Measurements from ENCODE around the gene ALX3. TPM values are rescaled to one million over a fixed set of nuclear protein-coding genes. Genes with fewer than 3 reads are reported as not detected.

ALX3 gene
- total RNA-seq (2014; rRNA removed), result not detected in 2 replicates
- polyA plus RNA-seq (2012), result not detected

DNA sequence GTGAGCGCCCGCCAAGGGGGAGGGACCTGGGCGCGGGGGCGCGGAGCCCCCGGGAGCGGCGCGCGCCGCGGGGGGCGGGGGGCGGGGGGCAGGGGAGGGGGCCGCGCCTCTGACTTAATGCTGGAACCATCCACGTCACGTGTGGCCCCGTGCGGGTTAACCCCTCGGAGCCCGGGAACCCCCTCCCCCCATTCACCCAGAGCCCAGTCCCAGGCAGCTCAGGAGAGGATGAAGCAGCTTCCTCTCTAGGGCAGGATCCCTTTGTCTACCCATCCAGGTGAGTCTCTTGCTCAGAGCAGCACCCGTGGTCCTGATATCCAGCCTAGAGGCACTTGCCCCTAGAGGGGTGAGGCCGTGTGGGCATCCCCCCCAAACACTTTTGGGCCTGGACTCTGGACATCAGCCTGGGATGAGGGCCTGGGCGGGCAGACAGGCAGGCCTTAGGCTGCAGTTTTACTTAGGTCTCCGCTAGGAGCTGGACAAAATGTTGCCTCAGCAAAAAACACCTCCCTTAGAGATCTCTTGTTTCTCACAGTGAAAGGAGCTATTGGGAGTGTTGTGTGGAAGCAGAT is at the start of gene ALX3:
ALX3 (minus strand) TSS at position 2 of the 572 bp plus-strand sequence. CDS start 60 bp downstream, outside the sequence.
- no peak for DNase-seq (ENCODE audit: low read depth)

- DNase-seq (ENCODE audit: low read depth), result peak; percentile 60
Measured at GRCh38 chr1:110119843-110120242, 49.4 kb upstream of the ALX3 start.

DNA sequence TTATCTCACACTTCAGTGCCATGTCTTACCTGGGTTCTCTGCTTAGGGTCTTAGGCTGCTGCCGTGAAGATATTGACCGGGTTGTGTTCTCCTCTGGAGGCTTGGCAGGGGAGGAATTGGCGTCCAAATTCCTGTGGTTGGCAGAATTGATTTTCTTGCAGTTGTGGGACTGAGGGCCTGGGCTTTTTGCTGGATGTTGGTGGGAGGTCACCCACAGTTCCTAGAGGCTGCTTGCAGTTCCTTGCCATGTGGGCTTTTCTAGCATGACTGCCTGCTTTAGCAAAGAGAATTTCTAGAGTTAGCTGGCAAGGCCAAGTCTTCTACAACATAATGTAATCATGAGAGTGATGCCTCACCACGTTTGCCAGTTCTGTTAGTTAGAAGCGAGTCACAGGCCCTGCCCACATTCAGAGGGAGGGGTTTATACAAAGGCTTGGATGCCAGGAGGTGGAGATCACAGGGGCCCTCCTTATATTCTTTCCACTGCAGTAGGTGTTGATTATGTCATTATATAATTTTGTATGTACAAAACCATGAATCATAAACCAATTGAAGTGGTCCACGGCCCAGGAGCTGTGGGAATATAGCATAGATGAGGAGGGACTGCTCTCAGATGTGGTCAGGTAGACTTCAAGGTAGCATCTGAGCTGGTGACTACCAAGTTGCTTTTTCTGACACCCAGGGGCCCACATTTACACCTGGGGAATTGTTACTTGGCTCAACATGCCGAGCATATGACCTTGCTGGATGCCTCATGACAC is 48.3 kb upstream of the ALX3 start:
- DNase-seq (ENCODE audit: low read depth), result peak; percentile 25

DNA sequence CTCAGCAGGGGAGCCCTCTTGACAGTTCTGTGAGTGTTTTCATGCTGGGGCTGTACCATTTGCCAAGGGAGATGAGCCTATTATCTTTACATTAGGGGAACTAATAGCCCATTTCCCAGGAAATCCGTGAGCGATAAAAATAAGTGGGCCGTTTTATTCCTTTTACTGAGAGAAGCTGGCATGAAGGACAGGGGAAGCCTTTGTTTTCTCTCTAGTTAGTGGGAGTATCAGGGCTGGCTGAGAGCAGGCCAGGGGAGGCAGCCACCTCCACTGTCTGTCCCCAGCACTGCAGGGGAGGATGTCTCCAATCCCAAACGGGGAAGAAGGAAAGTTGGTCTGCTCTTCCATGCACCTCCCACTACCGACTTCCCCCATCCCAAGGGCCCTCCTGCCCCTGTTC is 44.3 kb upstream of the ALX3 start:
- DNase-seq (ENCODE audit: low read depth), result no peak

- no peak for DNase-seq (ENCODE audit: low read depth)
Measured at GRCh38 chr1:110114173-110114572, 43.7 kb upstream of the ALX3 start.

- no peak for DNase-seq (ENCODE audit: low read depth)
Measured at GRCh38 chr1:110113551-110113950, 43.1 kb upstream of the ALX3 start.

- DNase-seq (ENCODE audit: low read depth), result no peak
Measured at GRCh38 chr1:110112656-110113055, 42.2 kb upstream of the ALX3 start.

- DNase-seq (ENCODE audit: low read depth), result no peak
Measured at GRCh38 chr1:110112143-110112542, 41.7 kb upstream of the ALX3 start, which contains the start of gene UBL4B. Gene UBL4B (plus strand): TSS chr1:110112443. CDS start chr1:110112535, 92 bp downstream.

- DNase-seq (ENCODE audit: low read depth), result no peak
Measured at GRCh38 chr1:110111081-110111480, 40.6 kb upstream of the ALX3 start.

DNA sequence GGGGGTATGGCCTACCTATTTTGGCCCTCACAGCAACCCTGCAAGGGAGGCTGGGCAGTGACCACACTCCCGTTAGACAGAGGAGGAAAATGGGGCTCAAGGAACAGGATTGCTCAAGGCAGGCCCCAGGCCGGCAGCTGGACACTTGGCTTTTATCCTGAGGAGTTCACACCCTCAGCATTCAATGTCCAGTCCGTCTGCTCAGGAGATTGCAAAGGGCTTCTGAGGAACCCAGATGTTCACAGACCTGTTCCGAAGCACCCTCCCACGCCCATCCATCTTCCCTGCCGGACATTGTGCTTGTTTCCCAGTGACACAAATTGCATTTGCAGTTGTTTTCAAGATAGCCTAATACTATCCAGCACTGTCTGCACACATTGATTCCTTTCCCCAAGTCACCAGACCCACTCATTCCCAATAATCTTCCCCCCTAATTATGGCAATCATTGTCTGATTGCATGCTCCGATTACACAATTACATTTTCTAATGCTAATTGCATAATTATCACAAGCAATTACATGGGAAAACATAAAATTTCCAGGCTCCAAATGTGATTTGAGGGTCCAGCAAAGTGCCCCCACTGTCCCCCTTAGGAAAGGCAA is 37.5 kb upstream of the ALX3 start:
- DNase-seq (ENCODE audit: low read depth), result no peak

DNA sequence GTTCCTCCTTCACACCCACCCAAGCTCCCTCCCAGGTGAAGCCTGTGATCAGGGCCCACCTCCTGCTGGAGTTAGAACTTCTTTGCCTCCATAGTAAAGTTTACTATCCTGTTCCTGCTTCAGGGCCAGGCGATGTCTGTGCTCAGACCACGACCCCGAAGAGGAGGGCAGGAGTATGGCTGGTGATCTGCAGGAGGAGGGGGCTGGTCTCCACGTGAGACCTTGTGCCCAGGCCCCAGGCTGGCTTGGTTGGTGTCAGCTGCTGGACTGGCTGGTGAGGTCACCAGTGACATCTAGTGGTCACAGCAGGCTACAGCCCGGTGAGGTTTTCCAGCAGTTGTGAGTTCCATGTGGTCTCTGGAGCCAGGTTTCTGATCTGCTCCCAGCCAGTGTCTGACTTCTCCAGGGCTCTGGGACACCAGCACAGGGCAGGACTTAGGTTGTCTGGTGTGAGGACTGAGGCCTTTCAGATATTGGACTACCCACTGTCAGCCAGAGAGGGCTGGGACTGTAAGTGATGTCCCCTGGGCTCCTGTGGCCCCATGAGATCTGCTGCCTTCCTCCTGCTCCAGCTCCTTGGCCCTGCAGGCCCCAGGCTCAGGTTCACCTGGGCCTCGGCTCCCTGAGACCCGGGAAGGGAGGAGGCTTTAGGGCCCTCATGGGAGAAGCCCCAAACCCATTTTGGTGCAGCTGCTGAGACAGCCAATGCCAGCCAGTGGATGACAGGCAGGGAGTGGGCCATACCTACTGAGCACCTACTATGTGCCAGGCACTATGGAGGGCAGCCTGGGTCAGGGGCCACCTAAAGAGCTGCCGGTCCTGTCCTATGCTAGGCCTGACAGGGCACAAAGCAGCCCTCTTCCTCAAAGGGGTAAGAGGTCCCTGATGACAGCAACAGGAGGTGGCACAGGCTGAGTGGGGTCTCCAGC is 35.8 kb upstream of the ALX3 start:
- DNase-seq (ENCODE audit: low read depth), result peak; percentile 44

DNA sequence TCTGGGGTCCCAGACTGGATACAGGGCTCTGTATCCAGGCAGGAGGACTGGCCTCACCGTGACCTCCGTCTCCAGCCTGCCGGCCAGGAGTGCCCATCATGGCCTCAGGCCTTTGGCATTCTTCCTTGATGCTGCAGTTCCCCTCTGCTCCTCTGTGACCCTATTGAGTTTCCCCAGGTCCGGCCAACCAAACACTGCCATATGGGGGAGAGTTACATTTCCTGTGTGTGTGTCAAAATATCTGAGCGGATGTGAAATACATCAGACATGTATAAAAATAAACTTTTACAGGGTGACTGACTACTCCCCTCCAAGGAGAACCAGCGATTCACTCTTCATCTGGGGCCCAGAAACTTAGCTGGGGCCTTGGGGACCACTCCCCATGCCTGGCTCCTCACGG is 31.6 kb upstream of the ALX3 start:
- DNase-seq (ENCODE audit: low read depth), result no peak

DNA sequence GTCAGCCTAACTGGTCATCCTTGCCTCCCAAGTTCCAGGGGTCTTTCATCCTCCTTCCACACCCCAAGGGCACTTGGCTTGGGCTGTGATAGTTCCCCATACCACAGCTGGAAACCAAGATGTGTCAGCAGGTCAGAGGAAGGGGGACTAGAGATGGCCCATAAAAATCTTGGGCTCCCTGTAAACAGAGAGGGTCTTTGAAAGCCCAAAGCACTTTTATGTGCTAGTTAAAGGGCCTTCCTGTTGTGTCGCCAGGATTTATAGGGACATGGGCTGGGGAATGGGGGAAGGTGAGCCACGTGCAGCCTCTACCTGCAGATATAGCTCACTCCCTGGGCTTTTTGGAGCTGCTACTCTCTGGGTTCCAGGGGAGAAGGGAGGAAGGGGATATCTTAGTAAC is 29.9 kb upstream of the ALX3 start:
- no peak for DNase-seq (ENCODE audit: low read depth)

DNA sequence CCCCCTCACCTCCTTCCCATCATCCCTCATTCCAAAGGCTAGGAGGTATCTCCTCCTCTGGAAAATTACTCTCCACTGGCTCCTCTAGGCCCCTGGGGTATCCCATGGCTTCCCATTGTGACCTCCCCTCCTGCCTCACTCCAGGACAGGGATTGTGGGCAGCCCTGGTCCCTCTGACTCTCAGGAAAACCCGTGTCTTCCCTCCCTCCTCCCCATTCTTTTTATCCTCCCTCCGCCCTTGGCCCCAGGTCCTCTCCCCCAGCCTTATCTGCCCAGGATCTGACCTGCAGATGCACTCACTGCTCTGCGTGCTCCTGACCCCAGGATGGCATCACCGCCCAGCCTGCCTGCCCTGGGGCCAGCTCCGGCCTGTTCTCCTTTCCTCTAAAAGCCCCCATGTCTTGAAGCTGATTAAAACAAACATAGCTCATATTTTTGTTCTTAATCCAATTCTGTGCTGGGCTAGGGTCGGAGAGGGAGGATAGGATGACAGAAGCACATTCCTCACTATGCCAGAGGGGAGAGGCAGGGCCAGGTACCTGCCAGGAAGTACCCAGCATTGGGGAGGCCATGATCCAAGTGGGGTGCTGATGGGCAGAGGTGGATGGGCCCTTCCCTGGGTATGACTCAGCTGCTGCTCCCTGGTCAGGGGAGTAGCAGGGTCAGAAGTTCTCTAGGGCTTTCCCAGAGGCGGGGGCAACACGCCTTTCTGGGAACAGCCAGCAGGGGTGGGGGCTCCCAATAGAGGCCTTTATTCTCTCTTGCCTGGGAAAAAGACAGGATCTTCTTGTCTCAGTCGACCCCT is 28.0 kb upstream of the ALX3 start:
- no peak for DNase-seq (ENCODE audit: low read depth)

DNA sequence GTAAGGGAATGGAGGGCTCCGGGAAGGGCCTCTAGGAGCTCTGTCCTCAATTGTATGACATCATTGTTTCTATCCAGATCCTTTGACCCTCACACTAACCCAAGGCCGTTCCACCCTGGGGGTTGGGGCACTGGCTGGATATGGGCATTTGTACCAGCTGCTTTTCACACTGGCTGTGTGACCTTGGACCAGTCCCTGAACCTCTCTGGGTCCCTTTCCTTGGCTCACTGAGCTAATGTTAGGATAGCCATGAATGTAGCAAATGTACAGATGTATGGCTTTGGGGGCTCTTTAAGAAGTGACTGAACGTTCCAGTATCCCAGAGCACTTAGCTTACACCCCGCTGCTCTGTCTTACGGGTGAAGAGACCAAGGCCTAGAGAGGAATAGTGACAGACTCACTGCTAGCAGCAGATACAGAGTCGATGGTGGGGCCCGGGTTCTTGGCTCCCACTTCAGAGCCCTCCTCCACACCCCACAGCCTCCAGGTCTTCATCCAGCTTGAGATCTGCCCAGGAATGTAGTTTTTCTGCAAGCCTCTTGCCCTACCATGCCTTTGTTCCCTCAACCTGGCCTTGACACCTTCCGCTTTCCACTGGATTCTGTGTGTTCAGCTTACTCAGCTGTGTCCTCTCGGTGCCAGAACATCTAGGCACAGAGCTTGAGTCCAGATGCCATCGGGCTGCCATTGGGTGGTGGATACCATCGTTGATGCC is 27.2 kb upstream of the ALX3 start:
- DNase-seq (ENCODE audit: low read depth), result no peak

- no peak for DNase-seq (ENCODE audit: low read depth)
Measured at GRCh38 chr1:110094931-110095654, 24.6 kb upstream of the ALX3 start.

- DNase-seq (ENCODE audit: low read depth), result no peak
Measured at GRCh38 chr1:110092991-110093390, 22.5 kb upstream of the ALX3 start.

- no peak for DNase-seq (ENCODE audit: low read depth)
Measured at GRCh38 chr1:110091791-110092190, 21.3 kb upstream of the ALX3 start.

- no peak for DNase-seq (ENCODE audit: low read depth)
Measured at GRCh38 chr1:110091381-110091780, 20.9 kb upstream of the ALX3 start.

All from LHCN-M2 (cell line).